Chondrocyte (in vitro differentiated cells): ENCODE measurements around the gene RASGRP3. TPM values are rescaled to one million over a fixed set of nuclear protein-coding genes. Genes with fewer than 3 reads are reported as not detected.

Source experiments
- DNase-seq: peaks from one replicate; pipeline ENCODE4 v3.0.0; 2021; ENCODE audit warnings: mixed read lengths, low spot score
- H3K27ac Mint-ChIP-seq: one replicate; pipeline ENCODE4 v1.8.0; 2021; ENCODE audit warnings: mild to moderate bottlenecking, moderate library complexity, mixed read lengths; ENCODE audit not compliant: unreplicated experiment
- H3K27me3 Mint-ChIP-seq: 2 replicates; pipeline ENCODE4 v1.8.0; 2021; ENCODE audit warnings: low read depth, mixed read lengths
- H3K36me3 Mint-ChIP-seq: 2 replicates; pipeline ENCODE4 v1.8.0; 2021; ENCODE audit warnings: low read depth, mixed read lengths
- H3K4me1 Mint-ChIP-seq: 2 replicates; pipeline ENCODE4 v1.8.0; 2021; ENCODE audit warnings: low read depth, mild to moderate bottlenecking, mixed read lengths
- H3K4me3 Mint-ChIP-seq: one replicate; pipeline ENCODE4 v1.8.0; 2021; ENCODE audit warnings: mild to moderate bottlenecking, moderate library complexity, mixed read lengths; ENCODE audit not compliant: unreplicated experiment
- H3K9me3 Mint-ChIP-seq: 2 replicates; pipeline ENCODE4 v1.8.0; 2021; ENCODE audit warnings: low read depth, mixed read lengths
- total RNA-seq: library from RNA; stranded (reverse); gene quantifications from 3 replicates; pipeline ENCODE4 v1.2.1, GENCODE V29; 2021
- TF ChIP-seq, protein P1 (sequence below): fragments of 200-600 bp; sonication (generic); IDR thresholded peaks from 2 replicates; pipeline ENCODE4 v1.5.0; 2021; ENCODE audit warnings: antibody characterized with exemption, mild to moderate bottlenecking, moderate library complexity

RASGRP3 gene
- total RNA-seq, 1 donor from 2014 or later = 3.0 TPM

DNA sequence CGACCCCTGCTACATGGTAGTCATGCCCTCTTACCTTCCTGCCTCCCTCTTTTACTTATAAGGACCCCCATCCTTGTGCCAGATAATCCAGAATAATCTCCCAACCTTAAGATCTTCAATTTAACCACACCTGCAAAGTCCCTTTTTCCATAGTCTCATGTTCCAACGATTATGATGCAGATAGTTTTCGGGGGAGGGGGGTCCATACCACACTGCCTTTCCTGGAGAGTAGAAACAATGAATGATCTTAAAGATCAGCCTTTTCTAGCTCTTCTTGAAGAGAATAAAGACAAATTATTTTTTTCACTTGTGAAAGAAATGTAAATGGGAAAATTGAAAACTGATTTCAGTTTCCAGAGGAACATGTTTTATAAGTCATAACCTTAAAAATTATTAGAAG is 127.0 kb downstream of the RASGRP3 start:
- no peak for DNase-seq
- H3K9me3 Mint-ChIP-seq = no peaks in the 10 kb centered on the region
- no peak overlapping the region for H3K27ac Mint-ChIP-seq
- H3K4me1 Mint-ChIP-seq = peaks cover 42% of the 10 kb centered on the region
- TF ChIP-seq, protein P1, sequence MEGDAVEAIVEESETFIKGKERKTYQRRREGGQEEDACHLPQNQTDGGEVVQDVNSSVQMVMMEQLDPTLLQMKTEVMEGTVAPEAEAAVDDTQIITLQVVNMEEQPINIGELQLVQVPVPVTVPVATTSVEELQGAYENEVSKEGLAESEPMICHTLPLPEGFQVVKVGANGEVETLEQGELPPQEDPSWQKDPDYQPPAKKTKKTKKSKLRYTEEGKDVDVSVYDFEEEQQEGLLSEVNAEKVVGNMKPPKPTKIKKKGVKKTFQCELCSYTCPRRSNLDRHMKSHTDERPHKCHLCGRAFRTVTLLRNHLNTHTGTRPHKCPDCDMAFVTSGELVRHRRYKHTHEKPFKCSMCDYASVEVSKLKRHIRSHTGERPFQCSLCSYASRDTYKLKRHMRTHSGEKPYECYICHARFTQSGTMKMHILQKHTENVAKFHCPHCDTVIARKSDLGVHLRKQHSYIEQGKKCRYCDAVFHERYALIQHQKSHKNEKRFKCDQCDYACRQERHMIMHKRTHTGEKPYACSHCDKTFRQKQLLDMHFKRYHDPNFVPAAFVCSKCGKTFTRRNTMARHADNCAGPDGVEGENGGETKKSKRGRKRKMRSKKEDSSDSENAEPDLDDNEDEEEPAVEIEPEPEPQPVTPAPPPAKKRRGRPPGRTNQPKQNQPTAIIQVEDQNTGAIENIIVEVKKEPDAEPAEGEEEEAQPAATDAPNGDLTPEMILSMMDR = no peak
- H3K27me3 Mint-ChIP-seq = no peaks in the 10 kb centered on the region
- no peak overlapping the region for H3K4me3 Mint-ChIP-seq
- H3K36me3 Mint-ChIP-seq = no peaks in the 10 kb centered on the region

DNA sequence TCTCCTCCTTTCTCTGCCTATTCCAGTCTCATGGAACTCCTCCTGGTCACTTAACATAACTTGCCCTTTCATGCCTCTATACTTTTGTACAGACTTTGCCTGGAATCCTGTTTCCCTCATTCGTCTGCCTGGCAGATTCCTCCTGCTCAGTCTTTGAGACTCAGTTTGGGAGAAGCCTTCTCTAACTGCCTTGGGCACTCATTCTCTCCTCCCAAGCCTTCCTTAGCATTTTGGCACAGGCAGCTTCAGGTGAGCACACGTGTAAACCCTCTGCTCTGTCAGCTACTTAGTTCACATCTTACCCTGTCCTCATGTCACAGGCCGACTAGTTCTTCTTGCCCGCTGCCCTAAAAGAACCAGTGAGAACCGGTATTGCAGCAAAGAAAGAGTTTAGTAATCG is 128.6 kb downstream of the RASGRP3 start:
- no peak overlapping the region for H3K4me3 Mint-ChIP-seq
- H3K9me3 Mint-ChIP-seq = no peaks in the 10 kb centered on the region
- no peak for DNase-seq
- H3K27ac Mint-ChIP-seq = no peak overlapping the region
- no peaks in the 10 kb centered on the region for H3K36me3 Mint-ChIP-seq
- peaks cover 38% of the 10 kb centered on the region for H3K4me1 Mint-ChIP-seq
- no peaks in the 10 kb centered on the region for H3K27me3 Mint-ChIP-seq
- TF ChIP-seq, protein P1 = no peak

DNA sequence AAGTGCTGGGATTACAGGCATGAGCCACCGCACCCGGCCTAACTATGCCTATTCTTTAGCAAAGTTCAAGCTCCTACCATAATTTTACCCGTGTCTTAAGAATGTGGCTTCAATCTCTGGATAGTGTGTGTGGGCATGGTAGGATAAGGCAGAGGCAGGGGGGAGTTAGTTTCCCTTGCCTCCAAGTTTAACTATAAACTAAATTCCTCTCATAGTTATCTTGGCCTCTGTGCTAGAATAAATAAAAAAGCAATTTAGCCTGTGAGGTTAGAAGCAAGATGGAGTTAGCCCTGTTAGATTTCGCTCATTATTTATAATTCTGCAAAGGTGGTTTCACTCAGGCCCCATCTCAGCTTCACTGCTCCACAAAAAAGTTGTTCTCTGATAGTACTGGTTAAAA is 129.7 kb downstream of the RASGRP3 start:
- H3K36me3 Mint-ChIP-seq = no peaks in the 10 kb centered on the region
- H3K4me3 Mint-ChIP-seq = no peak overlapping the region
- H3K4me1 Mint-ChIP-seq = peaks cover 38% of the 10 kb centered on the region
- DNase-seq = no peak
- H3K27me3 Mint-ChIP-seq = no peaks in the 10 kb centered on the region
- TF ChIP-seq, protein P1 = no peak
- no peak overlapping the region for H3K27ac Mint-ChIP-seq
- H3K9me3 Mint-ChIP-seq = peaks cover under 1% of the 10 kb centered on the region

DNA sequence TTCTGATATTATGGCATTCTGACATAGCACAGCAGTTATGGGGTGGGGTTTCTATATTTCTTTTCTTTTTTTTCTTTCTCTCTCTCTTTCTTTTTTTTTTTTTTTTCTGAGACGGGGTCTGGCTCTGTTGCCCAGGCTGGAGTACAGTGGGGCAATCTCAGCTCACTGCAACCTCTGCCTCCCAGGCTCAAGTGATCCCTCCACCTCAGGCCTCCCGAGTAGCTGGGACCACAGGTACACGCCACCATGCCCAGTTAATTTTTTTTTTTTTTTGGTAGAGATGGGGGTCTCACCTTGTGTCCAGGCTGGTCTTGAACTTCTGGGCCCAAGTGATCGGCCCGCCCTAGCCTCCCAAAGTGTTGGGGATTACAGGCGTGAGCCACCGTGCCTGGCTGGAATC is 130.2 kb downstream of the RASGRP3 start:
- Mint-ChIP-seq H3K27ac (no peak overlapping the region), H3K4me3 (no peak overlapping the region)
- DNase-seq = no peak

DNA sequence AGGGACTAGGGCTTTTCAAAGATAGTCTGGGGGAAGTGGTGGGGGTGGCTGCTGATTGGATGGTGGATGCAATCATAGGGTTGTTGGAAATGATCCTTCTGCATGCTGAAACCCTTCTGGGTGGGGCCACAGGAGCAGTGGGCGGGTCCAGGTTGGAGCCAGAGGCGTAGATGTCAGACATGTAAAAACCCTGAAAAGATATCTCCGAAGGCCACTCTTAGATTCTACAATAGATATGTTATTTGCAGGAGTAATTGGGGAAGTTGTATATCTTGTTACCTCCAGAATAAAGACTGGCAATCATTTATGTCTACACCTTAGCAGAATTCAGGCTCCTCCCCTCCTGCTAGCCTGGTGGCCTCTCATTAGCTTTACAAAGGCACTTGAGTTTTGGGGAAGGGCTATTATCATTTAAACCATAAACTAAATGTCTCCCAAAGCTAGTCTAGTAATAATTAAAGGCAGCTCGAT is 130.8 kb downstream of the RASGRP3 start:
- DNase-seq = no peak
- H3K4me3 Mint-ChIP-seq = no peak overlapping the region
- H3K27ac Mint-ChIP-seq = no peak overlapping the region
- H3K4me1 Mint-ChIP-seq = peaks cover 33% of the 10 kb centered on the region
- H3K27me3 Mint-ChIP-seq = no peaks in the 10 kb centered on the region
- no peaks in the 10 kb centered on the region for H3K36me3 Mint-ChIP-seq
- TF ChIP-seq, protein P1 = no peak
- peaks cover 4% of the 10 kb centered on the region for H3K9me3 Mint-ChIP-seq

More for the DNA sequence above, 130.2 kb downstream of the RASGRP3 start:
- peaks cover 38% of the 10 kb centered on the region for H3K4me1 Mint-ChIP-seq
- H3K9me3 Mint-ChIP-seq = peaks cover 4% of the 10 kb centered on the region
- H3K36me3 Mint-ChIP-seq = no peaks in the 10 kb centered on the region
- TF ChIP-seq, protein P1 = no peak
- no peaks in the 10 kb centered on the region for H3K27me3 Mint-ChIP-seq
